WTC11 (cell line): ENCODE results near the gene MLLT1.

Source experiments
- ZNF416 ChIP-seq: fragments of 250-450 bp; sonication (Bioruptor Pico); IDR thresholded peaks from 2 replicates; pipeline ENCODE4 v1.9.0; 2021; ENCODE audit warnings: mild to moderate bottlenecking, inconsistent platforms
- TF ChIP-seq, protein P1 (sequence below): sonication (generic); formaldehyde crosslinking; conservative IDR thresholded peaks from 2 replicates; pipeline ENCODE4 v1.8.1; 2022; ENCODE audit warnings: mild to moderate bottlenecking, missing genetic modification reagents
- TF ChIP-seq, protein P2 (sequence below): sonication (generic); formaldehyde crosslinking; IDR thresholded peaks from 2 replicates; pipeline ENCODE4 v1.8.0; 2022; ENCODE audit warnings: missing genetic modification reagents
- TF ChIP-seq, protein P3 (sequence below): fragments of 200-600 bp; IDR thresholded peaks from 2 replicates; pipeline ENCODE4 v1.8.0; 2022; ENCODE audit warnings: antibody characterized with exemption

GRCh38 chr19:6252066-6252465, 27.7 kb downstream of the MLLT1 start:
- TF ChIP-seq, protein P1, sequence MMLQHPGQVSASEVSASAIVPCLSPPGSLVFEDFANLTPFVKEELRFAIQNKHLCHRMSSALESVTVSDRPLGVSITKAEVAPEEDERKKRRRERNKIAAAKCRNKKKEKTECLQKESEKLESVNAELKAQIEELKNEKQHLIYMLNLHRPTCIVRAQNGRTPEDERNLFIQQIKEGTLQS (CRISPR knock-in tag) = no peak
- TF ChIP-seq, protein P2, sequence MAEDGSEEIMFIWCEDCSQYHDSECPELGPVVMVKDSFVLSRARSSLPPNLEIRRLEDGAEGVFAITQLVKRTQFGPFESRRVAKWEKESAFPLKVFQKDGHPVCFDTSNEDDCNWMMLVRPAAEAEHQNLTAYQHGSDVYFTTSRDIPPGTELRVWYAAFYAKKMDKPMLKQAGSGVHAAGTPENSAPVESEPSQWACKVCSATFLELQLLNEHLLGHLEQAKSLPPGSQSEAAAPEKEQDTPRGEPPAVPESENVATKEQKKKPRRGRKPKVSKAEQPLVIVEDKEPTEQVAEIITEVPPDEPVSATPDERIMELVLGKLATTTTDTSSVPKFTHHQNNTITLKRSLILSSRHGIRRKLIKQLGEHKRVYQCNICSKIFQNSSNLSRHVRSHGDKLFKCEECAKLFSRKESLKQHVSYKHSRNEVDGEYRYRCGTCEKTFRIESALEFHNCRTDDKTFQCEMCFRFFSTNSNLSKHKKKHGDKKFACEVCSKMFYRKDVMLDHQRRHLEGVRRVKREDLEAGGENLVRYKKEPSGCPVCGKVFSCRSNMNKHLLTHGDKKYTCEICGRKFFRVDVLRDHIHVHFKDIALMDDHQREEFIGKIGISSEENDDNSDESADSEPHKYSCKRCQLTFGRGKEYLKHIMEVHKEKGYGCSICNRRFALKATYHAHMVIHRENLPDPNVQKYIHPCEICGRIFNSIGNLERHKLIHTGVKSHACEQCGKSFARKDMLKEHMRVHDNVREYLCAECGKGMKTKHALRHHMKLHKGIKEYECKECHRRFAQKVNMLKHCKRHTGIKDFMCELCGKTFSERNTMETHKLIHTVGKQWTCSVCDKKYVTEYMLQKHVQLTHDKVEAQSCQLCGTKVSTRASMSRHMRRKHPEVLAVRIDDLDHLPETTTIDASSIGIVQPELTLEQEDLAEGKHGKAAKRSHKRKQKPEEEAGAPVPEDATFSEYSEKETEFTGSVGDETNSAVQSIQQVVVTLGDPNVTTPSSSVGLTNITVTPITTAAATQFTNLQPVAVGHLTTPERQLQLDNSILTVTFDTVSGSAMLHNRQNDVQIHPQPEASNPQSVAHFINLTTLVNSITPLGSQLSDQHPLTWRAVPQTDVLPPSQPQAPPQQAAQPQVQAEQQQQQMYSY (CRISPR knock-in tag) = no peak
- TF ChIP-seq, protein P3, sequence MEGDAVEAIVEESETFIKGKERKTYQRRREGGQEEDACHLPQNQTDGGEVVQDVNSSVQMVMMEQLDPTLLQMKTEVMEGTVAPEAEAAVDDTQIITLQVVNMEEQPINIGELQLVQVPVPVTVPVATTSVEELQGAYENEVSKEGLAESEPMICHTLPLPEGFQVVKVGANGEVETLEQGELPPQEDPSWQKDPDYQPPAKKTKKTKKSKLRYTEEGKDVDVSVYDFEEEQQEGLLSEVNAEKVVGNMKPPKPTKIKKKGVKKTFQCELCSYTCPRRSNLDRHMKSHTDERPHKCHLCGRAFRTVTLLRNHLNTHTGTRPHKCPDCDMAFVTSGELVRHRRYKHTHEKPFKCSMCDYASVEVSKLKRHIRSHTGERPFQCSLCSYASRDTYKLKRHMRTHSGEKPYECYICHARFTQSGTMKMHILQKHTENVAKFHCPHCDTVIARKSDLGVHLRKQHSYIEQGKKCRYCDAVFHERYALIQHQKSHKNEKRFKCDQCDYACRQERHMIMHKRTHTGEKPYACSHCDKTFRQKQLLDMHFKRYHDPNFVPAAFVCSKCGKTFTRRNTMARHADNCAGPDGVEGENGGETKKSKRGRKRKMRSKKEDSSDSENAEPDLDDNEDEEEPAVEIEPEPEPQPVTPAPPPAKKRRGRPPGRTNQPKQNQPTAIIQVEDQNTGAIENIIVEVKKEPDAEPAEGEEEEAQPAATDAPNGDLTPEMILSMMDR = no peak
- TF ChIP-seq ZNF416 (CRISPR knock-in tag) = no peak
